T-helper 9 cell (primary cell): Measurements from ENCODE around the gene RUNX3.

Experiments
- DNase-seq: peaks from one replicate; pipeline ENCODE4 v3.0.0-alpha.2; 2020

RUNX3 gene

GRCh38 chr1:24859063-24860010 lies 70.7 kb downstream of the RUNX3 start:
- no peak for DNase-seq

- DNase-seq = no peak
Measured at GRCh38 chr1:24858277-24858676, 71.8 kb downstream of the RUNX3 start.

DNA sequence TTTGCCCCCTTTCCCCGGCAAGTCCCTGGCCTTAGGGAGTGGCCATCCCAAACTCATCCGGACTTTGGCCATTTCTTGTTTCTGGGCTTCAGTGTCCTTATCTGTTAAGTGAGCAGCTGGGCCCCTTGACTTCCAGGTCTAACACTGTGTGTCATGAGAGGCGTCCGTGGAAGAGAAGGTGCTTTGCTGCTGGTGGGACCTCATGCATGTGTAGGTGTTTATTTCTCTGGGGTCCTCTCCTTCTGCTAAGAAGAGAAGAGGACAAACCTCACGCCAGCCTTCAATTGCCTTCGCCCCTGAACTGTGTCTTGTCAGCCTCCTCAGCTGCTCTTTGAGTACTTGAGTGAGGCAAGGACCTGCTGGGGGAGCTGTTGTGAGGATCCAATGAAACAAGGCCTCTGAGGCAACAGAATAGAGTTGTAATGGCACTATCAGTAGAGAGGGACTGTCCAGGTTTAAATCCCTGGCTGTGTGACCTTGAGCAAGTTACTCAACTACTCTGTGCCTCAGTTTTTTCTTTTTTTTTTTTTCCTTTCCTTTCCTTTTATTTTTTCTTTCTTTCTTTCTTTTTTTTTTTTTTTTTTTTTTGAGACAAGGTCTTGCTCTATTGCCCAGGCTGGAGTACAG lies 72.5 kb downstream of the RUNX3 start:
- no peak for DNase-seq

DNA sequence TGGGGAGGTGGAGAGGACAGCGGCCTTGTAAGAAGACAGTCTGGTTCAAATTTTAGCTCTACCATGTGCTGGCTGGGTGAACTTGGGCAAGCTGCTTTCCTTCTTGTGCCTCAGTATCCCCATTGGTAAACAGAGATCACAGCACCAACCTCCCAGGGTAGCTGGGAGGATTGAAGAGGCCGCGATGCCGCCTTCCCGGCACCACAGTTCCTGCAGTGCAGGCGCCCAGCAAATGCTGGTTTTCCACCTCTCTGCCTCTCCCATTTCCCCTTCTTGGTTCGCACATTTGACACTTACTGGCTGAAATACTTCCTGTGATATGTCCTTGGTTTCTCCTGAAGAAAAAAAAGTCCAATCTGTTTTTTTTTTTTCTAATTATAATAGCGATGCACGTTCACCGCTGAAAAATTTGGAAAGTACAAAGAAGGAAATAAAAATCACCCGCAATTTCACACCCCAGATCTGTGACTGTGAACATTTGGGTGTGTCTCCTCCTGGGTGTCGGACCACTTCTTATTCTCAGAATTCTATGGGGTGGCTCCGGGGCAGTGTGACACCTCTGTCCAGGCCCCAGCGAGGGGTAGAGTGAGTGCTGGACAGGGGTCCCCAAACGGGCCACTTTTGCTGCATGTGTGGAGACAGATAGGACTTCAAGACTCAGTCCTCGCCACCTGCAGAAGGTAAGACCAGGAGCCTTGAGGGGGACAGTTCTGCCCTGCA lies 73.1 kb downstream of the RUNX3 start:
- DNase-seq = no peak

- DNase-seq = no peak
Measured at GRCh38 chr1:24855474-24855873, 74.6 kb downstream of the RUNX3 start.

- DNase-seq = no peak
Measured at GRCh38 chr1:24853649-24854048, 76.4 kb downstream of the RUNX3 start.

GRCh38 chr1:24850328-24850920 lies 79.7 kb downstream of the RUNX3 start:
- DNase-seq = no peak

- no peak for DNase-seq
Measured at GRCh38 chr1:24849672-24850295, 80.3 kb downstream of the RUNX3 start.
